ENCODE measurements around the gene ZBED5.
A peak's percentile ranks its signal among the peaks of the same experiment; 100 is the strongest.
"Not testable (repeated sequence)": the region's sequence is repeated elsewhere in the genome, so short reads cannot be mapped to it uniquely, and the experiment has no call there.

The ZBED5 gene

GRCh38 chr11:10838083-10838482 is 19.8 kb downstream of the ZBED5 start:
- DNase-seq (ENCODE audit: low read depth, low spot score), result no peak

- DNase-seq (ENCODE audit: low read depth, low spot score), result not testable (repeated sequence)
Observed at GRCh38 chr11:10836884-10837283, 21.0 kb downstream of the ZBED5 start.

- no peak for DNase-seq (ENCODE audit: low read depth, low spot score)
Observed at GRCh38 chr11:10829139-10829538, 28.7 kb downstream of the ZBED5 start.

- DNase-seq (ENCODE audit: low read depth, low spot score), result no peak
Observed at GRCh38 chr11:10828402-10828801, 29.5 kb downstream of the ZBED5 start.

GRCh38 chr11:10824888-10825287 is 33.0 kb downstream of the ZBED5 start:
- no peak for DNase-seq (ENCODE audit: low read depth, low spot score)

GRCh38 chr11:10823152-10823579 is 34.7 kb downstream of the ZBED5 start:
- DNase-seq (ENCODE audit: low read depth, low spot score), result peak; percentile 35

GRCh38 chr11:10822491-10822890 is 35.4 kb downstream of the ZBED5 start:
- DNase-seq (ENCODE audit: low read depth, low spot score), result not testable (repeated sequence)

- no peak for DNase-seq (ENCODE audit: low read depth, low spot score)
Observed at GRCh38 chr11:10818594-10818993, 39.3 kb downstream of the ZBED5 start.

- no peak for DNase-seq (ENCODE audit: low read depth, low spot score)
Observed at GRCh38 chr11:10813945-10814344, 43.9 kb downstream of the ZBED5 start.

GRCh38 chr11:10809373-10810160 is 48.3 kb downstream of the ZBED5 start:
- DNase-seq (ENCODE audit: low read depth, low spot score), result peak; percentile 85

GRCh38 chr11:10808553-10809372 is 49.1 kb downstream of the ZBED5 start, which contains the start of gene EIF4G2:
Gene EIF4G2 (minus strand): TSS chr11:10808926.
- DNase-seq (ENCODE audit: low read depth, low spot score), result peak; percentile 100

- DNase-seq (ENCODE audit: low read depth, low spot score), result no peak
Observed at GRCh38 chr11:10808235-10808552, 49.7 kb downstream of the ZBED5 start.

GRCh38 chr11:10807493-10808234 is 50.2 kb downstream of the ZBED5 start:
- DNase-seq (ENCODE audit: low read depth, low spot score), result peak; percentile 67

- DNase-seq (ENCODE audit: low read depth, low spot score), result no peak
Observed at GRCh38 chr11:10806206-10806605, 51.6 kb downstream of the ZBED5 start.

- no peak for DNase-seq (ENCODE audit: low read depth, low spot score)
Observed at GRCh38 chr11:10805741-10806140, 52.1 kb downstream of the ZBED5 start.

GRCh38 chr11:10803676-10804075 is 54.2 kb downstream of the ZBED5 start:
- DNase-seq (ENCODE audit: low read depth, low spot score), result no peak

Measured in astrocyte of the hippocampus (primary cell).